HCT116 (cell line): Measurements from ENCODE around the gene YOD1. TPM values are rescaled to one million over a fixed set of nuclear protein-coding genes. Genes with fewer than 3 reads are reported as not detected.
A peak's percentile ranks its signal among the peaks of the same experiment; 100 is the strongest.

Experiments
- ATAC-seq: fragments of 200-7000 bp; cut with Tn5 transposase; 2 replicates; pipeline ENCODE4 v1.9.1; 2020; ENCODE audit warnings: mild to moderate bottlenecking, moderate library complexity
- BruUV-seq: library from RNA; stranded (reverse); fragments of 400-500 nt; replicated peaks from 2 replicates; lab custom pipeline; 2021; lab: Mats Ljungman, UMichigan
- CTCF ChIA-PET: fragments of 300-600 bp; sonication (Branson Sonifier 250); formaldehyde crosslinking; loops from one replicate; lab custom pipeline; 2021; ENCODE audit warnings: antibody characterized with exemption; lab: Charles Lee
- POLR2A ChIA-PET: fragments of 300-600, 350-600 bp; sonication (Branson Sonifier 250); formaldehyde crosslinking; loops from one replicate; lab custom pipeline; 2021; ENCODE audit warnings: antibody characterized with exemption; lab: Charles Lee
- RAD21 ChIA-PET, 2 experiments: fragments of 300-600 bp; sonication (Branson Sonifier 250); formaldehyde crosslinking; loops; one replicate each; lab custom pipeline; 2023; ENCODE audit warnings: low total read pairs in 2 of 2; ENCODE audit not compliant: uncharacterized antibody in 2 of 2, unreplicated experiment in 2 of 2, low non-redundant PET in 1 of 2; lab: Charles Lee
- DNase-seq: peaks from one replicate; pipeline ENCODE4 v3.0.0-alpha.2; 2010; ENCODE audit warnings: low read depth, low spot score
- H2AFZ ChIP-seq: fragments of 200-600 bp; shearing (Covaris generic), sonication (generic); 2 replicates; pipeline ENCODE4 v1.6.1; 2017; ENCODE audit warnings: low read depth, mixed run types, mixed read lengths, antibody characterized with exemption, low read length; ENCODE audit not compliant: poor library complexity, severe bottlenecking
- H3K27ac ChIP-seq: 2 replicates; pipeline ENCODE4 v1.5.1; 2012; ENCODE audit warnings: low read depth, low read length
- H3K27me3 ChIP-seq: fragments of 200-600 bp; sonication (generic); 2 replicates; pipeline ENCODE4 v1.6.1; 2016; ENCODE audit warnings: mixed run types, low read length, mixed read lengths; ENCODE audit not compliant: insufficient read depth
- H3K36me3 ChIP-seq, 2 experiments: fragments of 200-500 bp in 1 of 2; fragments of 200-600 bp in 1 of 2; sonication (Bioruptor generic) in 1 of 2; sonication (generic) in 1 of 2; 2 replicates each; pipeline versions ENCODE4 v1.5.1 to v1.6.1; 2014 to 2016; ENCODE audit warnings: low read length in 2 of 2, inconsistent platforms in 1 of 2, mixed read lengths in 1 of 2, mixed run types in 1 of 2; ENCODE audit not compliant: insufficient read depth in 2 of 2, control insufficient read depth in 1 of 2
- H3K4me1 ChIP-seq, 2 experiments: fragments of 200-600 bp in 1 of 2; sonication (generic) in 1 of 2; 2 replicates each; pipeline versions ENCODE4 v1.5.1 to v1.6.1; 2012 to 2017; ENCODE audit warnings: low read length in 2 of 2, inconsistent platforms in 1 of 2, mild to moderate bottlenecking in 1 of 2, mixed read lengths in 1 of 2, mixed run types in 1 of 2, moderate library complexity in 1 of 2; ENCODE audit not compliant: insufficient read depth in 2 of 2, control insufficient read depth in 1 of 2
- H3K4me2 ChIP-seq: fragments of 200-600 bp; sonication (generic); 2 replicates; pipeline ENCODE4 v1.6.1; 2017; ENCODE audit warnings: mixed run types, low read length, mixed read lengths
- H3K4me3 ChIP-seq, 2 experiments: fragments of 200-600 bp in 1 of 2; sonication (generic) in 1 of 2; replicated peaks in 1 of 2; 2 replicates each; pipeline ENCODE4 v1.5.1; 2011 to 2016; ENCODE audit warnings: low read length in 2 of 2, control low read depth in 1 of 2, low read depth in 1 of 2, mild to moderate bottlenecking in 1 of 2, mixed read lengths in 1 of 2, mixed run types in 1 of 2
- H3K79me2 ChIP-seq: fragments of 200-600 bp; sonication (generic); 2 replicates; pipeline ENCODE4 v1.6.1; 2017; ENCODE audit warnings: mild to moderate bottlenecking, mixed run types, low read length, moderate library complexity, mixed read lengths; ENCODE audit not compliant: insufficient read depth
- H3K9ac ChIP-seq: fragments of 200-600 bp; sonication (generic); 2 replicates; pipeline ENCODE4 v1.6.1; 2016; ENCODE audit warnings: low read length, mixed read lengths
- H3K9me2 ChIP-seq: fragments of 200-600 bp; sonication (generic), shearing (Covaris generic); 2 replicates; pipeline ENCODE4 v1.6.1; 2017; ENCODE audit warnings: mixed run types, mild to moderate bottlenecking, moderate library complexity; ENCODE audit not compliant: insufficient read depth
- H3K9me3 ChIP-seq, 2 experiments: fragments of 200-500 bp in 1 of 2; fragments of 200-600 bp in 1 of 2; sonication (Bioruptor generic) in 1 of 2; sonication (generic) in 1 of 2; 2 replicates each; pipeline ENCODE4 v1.6.1; 2014 to 2017; ENCODE audit warnings: low read length in 2 of 2, mixed read lengths in 2 of 2, inconsistent platforms in 1 of 2, low read depth in 1 of 2, mild to moderate bottlenecking in 1 of 2, mixed run types in 1 of 2, moderate library complexity in 1 of 2; ENCODE audit not compliant: control insufficient read depth in 1 of 2, insufficient read depth in 1 of 2
- H4K20me1 ChIP-seq: fragments of 200-600 bp; sonication (generic), shearing (Covaris generic); 2 replicates; pipeline ENCODE4 v1.6.1; 2017; ENCODE audit warnings: mixed run types, mild to moderate bottlenecking, moderate library complexity; ENCODE audit not compliant: insufficient read depth
- CBX3 ChIP-seq: IDR thresholded peaks from 2 replicates; pipeline ENCODE4 v1.6.1; 2012; ENCODE audit warnings: low read depth
- CEBPB ChIP-seq: IDR thresholded peaks from 2 replicates; pipeline ENCODE4 v1.6.1; 2012; ENCODE audit warnings: low read depth
- CTCF ChIP-seq, 3 experiments: fragments of 200-600 bp in 1 of 3; sonication (generic) in 1 of 3; IDR thresholded peaks in 2 of 3; conservative IDR thresholded peaks in 1 of 3; 2 replicates each; pipeline ENCODE4 v1.5.1; 2012 to 2017; ENCODE audit warnings: low read depth in 2 of 3, low read length in 2 of 3, antibody characterized with exemption in 1 of 3, borderline replicate concordance in 1 of 3, control low read depth in 1 of 3, mild to moderate bottlenecking in 1 of 3, mixed read lengths in 1 of 3, mixed run types in 1 of 3, moderate library complexity in 1 of 3; ENCODE audit not compliant: insufficient read depth in 1 of 3
- EGR1 ChIP-seq: IDR thresholded peaks from 2 replicates; pipeline ENCODE4 v1.6.1; 2012; ENCODE audit warnings: low read depth
- EZH2 ChIP-seq: fragments of 200-600 bp; sonication (generic); IDR thresholded peaks from 2 replicates; pipeline ENCODE4 v1.6.1; 2017; ENCODE audit warnings: antibody characterized with exemption, mixed run types
- JUND ChIP-seq: IDR thresholded peaks from 2 replicates; pipeline ENCODE4 v1.6.1; 2012
- POLR2A ChIP-seq: IDR thresholded peaks from 2 replicates; pipeline ENCODE4 v1.7.0; 2011; ENCODE audit warnings: borderline replicate concordance; ENCODE audit not compliant: insufficient read depth, insufficient read length; ENCODE audit errors: extremely low read depth
- POLR2AphosphoS5 ChIP-seq: IDR thresholded peaks from 2 replicates; pipeline ENCODE4 v1.6.1; 2011; ENCODE audit warnings: mild to moderate bottlenecking, low read depth, low read length, moderate library complexity
- RAD21 ChIP-seq: IDR thresholded peaks from 2 replicates; pipeline ENCODE4 v1.6.1; 2012; ENCODE audit warnings: low read depth, mild to moderate bottlenecking
- SIN3A ChIP-seq: IDR thresholded peaks from 2 replicates; pipeline ENCODE4 v1.6.1; 2012; ENCODE audit warnings: low read depth
- SP1 ChIP-seq: IDR thresholded peaks from 2 replicates; pipeline ENCODE4 v1.6.1; 2012; ENCODE audit warnings: low read depth
- SRF ChIP-seq: IDR thresholded peaks from 2 replicates; pipeline ENCODE4 v1.6.1; 2012; ENCODE audit warnings: low read depth
- TCF7L2 ChIP-seq: IDR thresholded peaks from 2 replicates; pipeline ENCODE4 v1.7.0; 2011; ENCODE audit warnings: borderline replicate concordance, inconsistent platforms; ENCODE audit not compliant: insufficient read depth, insufficient read length; ENCODE audit errors: extremely low read depth
- YY1 ChIP-seq: IDR thresholded peaks from 2 replicates; pipeline ENCODE4 v1.6.1; 2011; ENCODE audit warnings: low read length, low read depth, moderate library complexity, mild to moderate bottlenecking; ENCODE audit not compliant: insufficient replicate concordance; ENCODE audit errors: extremely low read depth
- ZNF274 ChIP-seq: fragments of 200-500 bp; sonication (Bioruptor generic); IDR thresholded peaks from 2 replicates; pipeline ENCODE4 v1.6.1; 2014; ENCODE audit warnings: mild to moderate bottlenecking, low read depth, low read length, inconsistent platforms
- intact Hi-C: fragments of 100-400 bp; cut with micrococcal nuclease; formaldehyde crosslinking; loops from 2 replicates; pipeline ENCODE4 v1.10.0; 2022
- total RNA-seq: library from RNA; stranded (reverse); gene quantifications from one replicate; pipeline ENCODE4 v1.2.1, GENCODE V29; 2021; ENCODE audit not compliant: unreplicated experiment
- TF ChIP-seq, protein P1 (sequence below): IDR thresholded peaks from 2 replicates; pipeline ENCODE4 v1.6.1; 2012
- TF ChIP-seq, protein P2 (sequence below): IDR thresholded peaks from 2 replicates; pipeline ENCODE4 v1.6.1; 2012
- TF ChIP-seq, protein P3 (sequence below): IDR thresholded peaks from 2 replicates; pipeline ENCODE4 v1.6.1; 2011; ENCODE audit warnings: mild to moderate bottlenecking, low read length, moderate library complexity; ENCODE audit not compliant: insufficient replicate concordance; ENCODE audit errors: extremely low read depth

The YOD1 gene
- total RNA-seq, 1 experiment from 2014 or later, result 13.6 TPM

DNA sequence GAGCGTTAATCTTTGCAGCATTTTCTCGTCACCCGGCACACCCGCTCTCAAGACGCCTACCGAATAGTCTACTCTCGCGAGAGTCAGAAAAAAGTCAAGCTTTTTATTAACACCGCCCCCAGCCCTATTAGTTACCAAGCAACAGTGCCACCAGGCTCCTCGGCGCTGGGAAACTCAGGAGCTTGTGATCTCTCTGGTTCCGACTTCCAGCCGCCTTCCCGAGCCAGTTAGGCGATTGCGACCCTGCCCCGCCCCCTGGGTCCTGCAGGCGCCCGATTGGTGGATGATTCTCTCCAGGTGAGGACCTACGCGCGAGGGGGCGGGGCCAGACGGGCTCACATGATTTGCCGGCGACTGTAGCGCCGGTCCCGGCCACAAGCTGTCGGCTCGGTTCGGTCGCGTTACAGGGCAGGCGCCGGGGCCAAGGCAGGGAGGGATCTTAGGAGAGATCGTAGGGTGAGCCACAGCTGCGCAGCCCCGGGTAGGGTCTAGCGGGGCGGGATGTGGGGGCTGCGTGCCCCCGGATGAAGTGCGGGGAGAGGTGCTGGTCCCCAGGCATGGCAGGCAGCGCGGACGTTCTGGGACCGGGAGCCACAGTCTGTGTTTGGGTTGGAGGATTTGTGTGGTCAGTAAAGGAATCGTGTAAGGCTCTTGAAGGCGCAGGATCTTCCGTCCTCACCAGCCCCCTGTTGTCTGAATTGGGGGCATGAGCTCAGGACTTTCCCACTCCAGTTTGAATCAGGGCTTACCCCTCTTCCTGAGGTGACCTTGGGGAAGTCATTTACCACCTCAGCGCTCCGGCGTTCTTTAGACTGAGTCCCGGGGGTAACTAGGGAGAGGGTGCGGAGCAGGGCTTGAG lies 2.1 kb upstream of the YOD1 start, which contains the start of gene PFKFB2:
Gene PFKFB2 (plus strand): TSS at position 365 of the 859 bp plus-strand sequence. CDS start 1,443 bp downstream, outside the sequence.
- H3K9me2 ChIP-seq, result no peaks in the 10 kb centered on the region
- H3K9ac ChIP-seq, result peak within 1 kb of the TSS; percentile 96
- TF ChIP-seq, protein P1, sequence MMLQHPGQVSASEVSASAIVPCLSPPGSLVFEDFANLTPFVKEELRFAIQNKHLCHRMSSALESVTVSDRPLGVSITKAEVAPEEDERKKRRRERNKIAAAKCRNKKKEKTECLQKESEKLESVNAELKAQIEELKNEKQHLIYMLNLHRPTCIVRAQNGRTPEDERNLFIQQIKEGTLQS, result no peak
- peak; percentile 51 for TF ChIP-seq TCF7L2
- TF ChIP-seq CBX3, result peak; percentile 78
- TF ChIP-seq EZH2, result no peak
- no peak for TF ChIP-seq CEBPB
- TF ChIP-seq POLR2AphosphoS5, result peak; percentile 86
- peak; percentile 6; the same call in 1 of the 2 replicates for TF ChIP-seq SRF
- TF ChIP-seq CTCF (IDR thresholded peaks at IDR 0.05 in 2 of 3, conservative IDR thresholded peaks at IDR 0.05 in 1 of 3; ENCODE audit: borderline replicate concordance in 1 of 3, insufficient read depth in 1 of 3, low read depth in 2 of 3, low read length in 2 of 3), result 0 out of 6 replicates have a peak, but pooled peaks of 1 of the 3 experiments have one; percentile 19
- peak; percentile 72 for TF ChIP-seq POLR2A
- TF ChIP-seq, protein P2, sequence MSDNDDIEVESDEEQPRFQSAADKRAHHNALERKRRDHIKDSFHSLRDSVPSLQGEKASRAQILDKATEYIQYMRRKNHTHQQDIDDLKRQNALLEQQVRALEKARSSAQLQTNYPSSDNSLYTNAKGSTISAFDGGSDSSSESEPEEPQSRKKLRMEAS, result peak; percentile 73
- peak; percentile 65 for TF ChIP-seq YY1
- TF ChIP-seq SIN3A, result peak; percentile 86
- peak; percentile 89 for TF ChIP-seq SP1
- TF ChIP-seq EGR1, result peak; percentile 79
- TF ChIP-seq ZNF274, result no peak
- TF ChIP-seq, protein P3, sequence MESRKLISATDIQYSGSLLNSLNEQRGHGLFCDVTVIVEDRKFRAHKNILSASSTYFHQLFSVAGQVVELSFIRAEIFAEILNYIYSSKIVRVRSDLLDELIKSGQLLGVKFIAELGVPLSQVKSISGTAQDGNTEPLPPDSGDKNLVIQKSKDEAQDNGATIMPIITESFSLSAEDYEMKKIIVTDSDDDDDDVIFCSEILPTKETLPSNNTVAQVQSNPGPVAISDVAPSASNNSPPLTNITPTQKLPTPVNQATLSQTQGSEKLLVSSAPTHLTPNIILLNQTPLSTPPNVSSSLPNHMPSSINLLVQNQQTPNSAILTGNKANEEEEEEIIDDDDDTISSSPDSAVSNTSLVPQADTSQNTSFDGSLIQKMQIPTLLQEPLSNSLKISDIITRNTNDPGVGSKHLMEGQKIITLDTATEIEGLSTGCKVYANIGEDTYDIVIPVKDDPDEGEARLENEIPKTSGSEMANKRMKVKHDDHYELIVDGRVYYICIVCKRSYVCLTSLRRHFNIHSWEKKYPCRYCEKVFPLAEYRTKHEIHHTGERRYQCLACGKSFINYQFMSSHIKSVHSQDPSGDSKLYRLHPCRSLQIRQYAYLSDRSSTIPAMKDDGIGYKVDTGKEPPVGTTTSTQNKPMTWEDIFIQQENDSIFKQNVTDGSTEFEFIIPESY, result peak; percentile 97
- TF ChIP-seq RAD21, result no peak
- TF ChIP-seq JUND, result no peak
- no peaks in the 10 kb centered on the region for H3K9me3 ChIP-seq
- RAD21 ChIA-PET, result interaction anchor here in 1 of 2 experiments (1.3 kb wide), 1 partner anchor 21 kb away, joined by 3 read pairs; the partner anchor contains the start of gene C1orf116
- peak within 1 kb of the TSS; percentile 85 for H3K27ac ChIP-seq
- H3K4me3 ChIP-seq, result peak within 1 kb of the TSS; percentile 88 to 90
- H3K36me3 ChIP-seq, result peaks cover 5 to 12% of the 10 kb centered on the region in 2 experiments; a peak in 2 of 4 replicates
- H3K4me1 ChIP-seq, result peaks cover 11 to 29% of the 10 kb centered on the region in 2 experiments
- BruUV-seq, result TSS peak; percentile 72
- H3K79me2 ChIP-seq, result peaks cover 27% of the 10 kb centered on the region
- ATAC-seq (peak; percentile 89), DNase-seq (peak; percentile 99)
- H4K20me1 ChIP-seq, result peaks cover 8% of the 10 kb centered on the region; the same call in 1 of the 2 replicates
- no peaks in the 10 kb centered on the region for H3K27me3 ChIP-seq
- intact Hi-C loops, result no loop called here
- POLR2A ChIA-PET, result interaction anchor here (0.6 to 1.8 kb wide), 12 partner anchors 16 to 418 kb away, joined by 3 to 9 read pairs (median 4); partner anchors contain the start of genes C1orf116 and DYRK3
- H3K4me2 ChIP-seq, result peak within 1 kb of the TSS; percentile 73
- CTCF ChIA-PET, result interaction anchor here (0.6 to 2.1 kb wide), 7 partner anchors 49 to 564 kb away, joined by 3 to 13 read pairs (median 3); no protein-coding TSS in a partner anchor
- H2AFZ ChIP-seq, result no peak within 1 kb of the TSS
